GM12878 (cell line): ENCODE measurements around the gene KCNG1. TPM values are rescaled to one million over a fixed set of nuclear protein-coding genes. Genes with fewer than 3 reads are reported as not detected.

Experiments used
- BMI1 ChIP-seq: fragments of 450-650 bp; IDR thresholded peaks from 2 replicates; pipeline ENCODE4 v1.6.1; 2016; ENCODE audit warnings: mild to moderate bottlenecking, moderate library complexity, borderline replicate concordance
- DPF2 ChIP-seq: fragments of 450-650 bp; IDR thresholded peaks from 2 replicates; pipeline ENCODE4 v1.6.1; 2017; ENCODE audit warnings: mild to moderate bottlenecking
- GABPA ChIP-seq: IDR thresholded peaks from 2 replicates; pipeline ENCODE4 v1.6.1; 2014; ENCODE audit warnings: antibody characterized with exemption, low read depth, mild to moderate bottlenecking, inconsistent platforms
- HCFC1 ChIP-seq: fragments of 150-350 bp; IDR thresholded peaks from 2 replicates; pipeline ENCODE4 v1.6.1; 2014; ENCODE audit warnings: low read length
- HDAC6 ChIP-seq: fragments of 200-600 bp; sonication (generic); IDR thresholded peaks from one replicate; pipeline ENCODE4 v1.8.0; 2017; ENCODE audit warnings: antibody characterized with exemption; ENCODE audit not compliant: unreplicated experiment
- NBN ChIP-seq: fragments of 450-650 bp; IDR thresholded peaks from 2 replicates; pipeline ENCODE4 v1.6.1; 2016
- NR2C2 ChIP-seq: IDR thresholded peaks from 2 replicates; pipeline ENCODE4 v1.6.1; 2011; ENCODE audit warnings: borderline replicate concordance, low read depth; ENCODE audit not compliant: control insufficient read depth, insufficient read length
- RFX5 ChIP-seq: IDR thresholded peaks from 2 replicates; pipeline ENCODE4 v1.6.1; 2011; ENCODE audit warnings: low read depth, low read length, improper control_type of control experiment
- SPI1 ChIP-seq: IDR thresholded peaks from 2 replicates; pipeline ENCODE4 v1.6.1; 2011; ENCODE audit warnings: low read depth, mild to moderate bottlenecking, low read length, moderate library complexity, borderline replicate concordance; ENCODE audit not compliant: insufficient read depth
- SUPT20H ChIP-seq: IDR thresholded peaks from 2 replicates; pipeline ENCODE4 v1.6.1; 2011; ENCODE audit warnings: low read depth, mild to moderate bottlenecking, low read length, moderate library complexity, borderline replicate concordance; ENCODE audit not compliant: control insufficient read depth
- TBL1XR1 ChIP-seq: IDR thresholded peaks from 2 replicates; pipeline ENCODE4 v1.6.1; 2012; ENCODE audit warnings: low read depth, low read length, improper control_type of control experiment
- TCF7 ChIP-seq: IDR thresholded peaks from 2 replicates; pipeline ENCODE4 v1.6.1; 2014; ENCODE audit warnings: antibody characterized with exemption, borderline replicate concordance
- YY1 ChIP-seq: IDR thresholded peaks from 2 replicates; pipeline ENCODE4 v1.6.1; 2011; ENCODE audit warnings: low read depth, mild to moderate bottlenecking, low read length
- ZNF217 ChIP-seq: fragments of 450-650 bp; IDR thresholded peaks from 2 replicates; pipeline ENCODE4 v1.6.1; 2017; ENCODE audit warnings: antibody characterized with exemption, mild to moderate bottlenecking
- polyA plus RNA-seq, 11 experiments: library from polyadenylated mRNA; depleted of rRNA in 4 of 11; unstranded in 6 of 11; stranded (reverse) in 5 of 11; fragments of >200 nt; fragmentation: Nextera tagmentation in 4 of 11; fragmentation: Illumina TruSeq in 1 of 11; extraction: Ambion mirVana in 4 of 11; extraction: Trizol in 1 of 11; gene quantifications; 1 replicate in 1 of 11; 2 replicates in 10 of 11; pipeline versions ENCODE4 v1.2.1 to v1.2.3, GENCODE V29; 2011 to 2016; ENCODE audit warnings: inconsistent platforms in 2 of 11, missing spikeins in 2 of 11, low read depth in 1 of 11
- total RNA-seq, 4 experiments: library from RNA; depleted of rRNA in 3 of 4; stranded (reverse); fragments of >200 nt in 3 of 4; fragmentation: Illumina TruSeq in 1 of 4; extraction: Trizol in 1 of 4; gene quantifications; 2 replicates each; pipeline versions ENCODE4 v1.2.1 to v1.2.3, GENCODE V29; 2013 to 2021
- TF ChIP-seq, protein P1 (sequence below): fragments of 450-650 bp; IDR thresholded peaks from 2 replicates; pipeline ENCODE4 v1.6.1; 2014; ENCODE audit warnings: mild to moderate bottlenecking
- TF ChIP-seq, protein P2 (sequence below): IDR thresholded peaks from 2 replicates; pipeline ENCODE4 v1.6.1; 2011; ENCODE audit warnings: mild to moderate bottlenecking, low read depth, low read length, moderate library complexity; ENCODE audit not compliant: insufficient replicate concordance
- TF ChIP-seq, protein P3 (sequence below): IDR thresholded peaks from 2 replicates; pipeline ENCODE4 v1.6.1; 2012; ENCODE audit warnings: low read depth, low read length, improper control_type of control experiment
- TF ChIP-seq, protein P4 (sequence below): fragments of 450-650 bp; IDR thresholded peaks from 2 replicates; pipeline ENCODE4 v1.6.1; 2017; ENCODE audit warnings: mild to moderate bottlenecking, moderate library complexity
- TF ChIP-seq, protein P5 (sequence below): IDR thresholded peaks from 2 replicates; pipeline ENCODE4 v1.6.1; 2011; ENCODE audit warnings: low read depth, low read length, improper control_type of control experiment, borderline replicate concordance
- TF ChIP-seq, protein P6 (sequence below): IDR thresholded peaks from 2 replicates; pipeline ENCODE4 v1.6.1; 2012; ENCODE audit warnings: low read depth, low read length, improper control_type of control experiment

The KCNG1 gene
- total and polyA plus RNA-seq, 10 of the 15 experiments (the other 5 are each of a cell fraction or from before 2014, with no cell fraction given), result not detected

DNA sequence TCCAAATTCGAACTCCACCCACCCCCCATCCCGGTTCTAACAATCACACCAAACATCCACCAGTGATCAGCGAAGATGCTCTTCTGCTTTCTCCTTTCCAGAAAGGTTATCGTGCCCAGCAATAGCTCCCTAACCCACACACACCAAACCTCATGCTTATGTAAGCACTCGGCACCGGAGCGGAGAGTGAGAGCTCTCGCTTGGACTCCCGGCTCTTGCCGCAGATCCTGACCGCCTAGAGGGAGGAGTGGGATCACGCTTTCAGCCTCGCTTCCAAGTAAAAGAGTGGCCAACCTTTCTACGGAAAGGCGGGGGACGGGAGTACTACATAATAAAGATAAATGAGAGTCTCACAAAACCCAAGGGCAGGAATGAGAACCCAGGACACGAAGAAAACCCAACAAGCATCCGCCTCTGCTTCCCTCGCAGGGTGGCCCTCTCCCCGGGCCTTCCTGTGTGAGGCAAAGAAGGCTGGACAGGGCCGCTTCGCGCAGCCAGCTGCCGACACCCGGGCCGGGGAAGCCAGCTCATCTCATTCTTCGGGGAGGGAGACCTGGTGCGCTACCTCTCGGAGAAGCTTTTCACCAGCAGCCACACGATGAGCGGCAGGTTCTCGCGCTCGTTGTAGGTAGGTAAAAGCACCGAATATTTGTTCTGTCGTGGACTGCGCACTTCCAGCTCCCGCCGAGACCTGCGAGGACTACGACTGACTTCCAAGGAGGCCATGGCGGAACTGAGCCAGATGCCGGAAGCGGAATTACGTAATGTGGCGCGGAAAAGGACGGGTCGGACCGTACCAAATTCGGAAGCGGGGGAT, 64.9 kb downstream of the KCNG1 start, which contains the start of gene DPM1 (continued):
- TF ChIP-seq, protein P1, sequence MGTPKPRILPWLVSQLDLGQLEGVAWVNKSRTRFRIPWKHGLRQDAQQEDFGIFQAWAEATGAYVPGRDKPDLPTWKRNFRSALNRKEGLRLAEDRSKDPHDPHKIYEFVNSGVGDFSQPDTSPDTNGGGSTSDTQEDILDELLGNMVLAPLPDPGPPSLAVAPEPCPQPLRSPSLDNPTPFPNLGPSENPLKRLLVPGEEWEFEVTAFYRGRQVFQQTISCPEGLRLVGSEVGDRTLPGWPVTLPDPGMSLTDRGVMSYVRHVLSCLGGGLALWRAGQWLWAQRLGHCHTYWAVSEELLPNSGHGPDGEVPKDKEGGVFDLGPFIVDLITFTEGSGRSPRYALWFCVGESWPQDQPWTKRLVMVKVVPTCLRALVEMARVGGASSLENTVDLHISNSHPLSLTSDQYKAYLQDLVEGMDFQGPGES, result no peak
- TF ChIP-seq, protein P2, sequence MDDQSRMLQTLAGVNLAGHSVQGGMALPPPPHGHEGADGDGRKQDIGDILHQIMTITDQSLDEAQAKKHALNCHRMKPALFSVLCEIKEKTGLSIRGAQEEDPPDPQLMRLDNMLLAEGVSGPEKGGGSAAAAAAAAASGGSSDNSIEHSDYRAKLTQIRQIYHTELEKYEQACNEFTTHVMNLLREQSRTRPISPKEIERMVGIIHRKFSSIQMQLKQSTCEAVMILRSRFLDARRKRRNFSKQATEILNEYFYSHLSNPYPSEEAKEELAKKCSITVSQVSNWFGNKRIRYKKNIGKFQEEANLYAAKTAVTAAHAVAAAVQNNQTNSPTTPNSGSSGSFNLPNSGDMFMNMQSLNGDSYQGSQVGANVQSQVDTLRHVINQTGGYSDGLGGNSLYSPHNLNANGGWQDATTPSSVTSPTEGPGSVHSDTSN, result no peak
- TF ChIP-seq, protein P3, sequence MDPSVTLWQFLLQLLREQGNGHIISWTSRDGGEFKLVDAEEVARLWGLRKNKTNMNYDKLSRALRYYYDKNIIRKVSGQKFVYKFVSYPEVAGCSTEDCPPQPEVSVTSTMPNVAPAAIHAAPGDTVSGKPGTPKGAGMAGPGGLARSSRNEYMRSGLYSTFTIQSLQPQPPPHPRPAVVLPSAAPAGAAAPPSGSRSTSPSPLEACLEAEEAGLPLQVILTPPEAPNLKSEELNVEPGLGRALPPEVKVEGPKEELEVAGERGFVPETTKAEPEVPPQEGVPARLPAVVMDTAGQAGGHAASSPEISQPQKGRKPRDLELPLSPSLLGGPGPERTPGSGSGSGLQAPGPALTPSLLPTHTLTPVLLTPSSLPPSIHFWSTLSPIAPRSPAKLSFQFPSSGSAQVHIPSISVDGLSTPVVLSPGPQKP, result no peak
- TF ChIP-seq SUPT20H, result no peak
- TF ChIP-seq GABPA, result no peak
- no peak; the same call in 1 of the 2 replicates for TF ChIP-seq TBL1XR1
- TF ChIP-seq TCF7, result no peak
- TF ChIP-seq BMI1, result no peak
- TF ChIP-seq, protein P4, sequence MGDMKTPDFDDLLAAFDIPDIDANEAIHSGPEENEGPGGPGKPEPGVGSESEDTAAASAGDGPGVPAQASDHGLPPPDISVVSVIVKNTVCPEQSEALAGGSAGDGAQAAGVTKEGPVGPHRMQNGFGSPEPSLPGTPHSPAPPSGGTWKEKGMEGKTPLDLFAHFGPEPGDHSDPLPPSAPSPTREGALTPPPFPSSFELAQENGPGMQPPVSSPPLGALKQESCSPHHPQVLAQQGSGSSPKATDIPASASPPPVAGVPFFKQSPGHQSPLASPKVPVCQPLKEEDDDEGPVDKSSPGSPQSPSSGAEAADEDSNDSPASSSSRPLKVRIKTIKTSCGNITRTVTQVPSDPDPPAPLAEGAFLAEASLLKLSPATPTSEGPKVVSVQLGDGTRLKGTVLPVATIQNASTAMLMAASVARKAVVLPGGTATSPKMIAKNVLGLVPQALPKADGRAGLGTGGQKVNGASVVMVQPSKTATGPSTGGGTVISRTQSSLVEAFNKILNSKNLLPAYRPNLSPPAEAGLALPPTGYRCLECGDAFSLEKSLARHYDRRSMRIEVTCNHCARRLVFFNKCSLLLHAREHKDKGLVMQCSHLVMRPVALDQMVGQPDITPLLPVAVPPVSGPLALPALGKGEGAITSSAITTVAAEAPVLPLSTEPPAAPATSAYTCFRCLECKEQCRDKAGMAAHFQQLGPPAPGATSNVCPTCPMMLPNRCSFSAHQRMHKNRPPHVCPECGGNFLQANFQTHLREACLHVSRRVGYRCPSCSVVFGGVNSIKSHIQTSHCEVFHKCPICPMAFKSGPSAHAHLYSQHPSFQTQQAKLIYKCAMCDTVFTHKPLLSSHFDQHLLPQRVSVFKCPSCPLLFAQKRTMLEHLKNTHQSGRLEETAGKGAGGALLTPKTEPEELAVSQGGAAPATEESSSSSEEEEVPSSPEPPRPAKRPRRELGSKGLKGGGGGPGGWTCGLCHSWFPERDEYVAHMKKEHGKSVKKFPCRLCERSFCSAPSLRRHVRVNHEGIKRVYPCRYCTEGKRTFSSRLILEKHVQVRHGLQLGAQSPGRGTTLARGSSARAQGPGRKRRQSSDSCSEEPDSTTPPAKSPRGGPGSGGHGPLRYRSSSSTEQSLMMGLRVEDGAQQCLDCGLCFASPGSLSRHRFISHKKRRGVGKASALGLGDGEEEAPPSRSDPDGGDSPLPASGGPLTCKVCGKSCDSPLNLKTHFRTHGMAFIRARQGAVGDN, result peak; percentile 25; the same call in 1 of the 2 replicates
- TF ChIP-seq SPI1, result peak; percentile 34; the same call in 1 of the 2 replicates
- TF ChIP-seq NR2C2, result no peak
- TF ChIP-seq HDAC6, result no peak
- TF ChIP-seq RFX5, result 0 out of 2 replicates have a peak, but pooled peaks have one; percentile 5
- TF ChIP-seq NBN, result no peak
- TF ChIP-seq, protein P5, sequence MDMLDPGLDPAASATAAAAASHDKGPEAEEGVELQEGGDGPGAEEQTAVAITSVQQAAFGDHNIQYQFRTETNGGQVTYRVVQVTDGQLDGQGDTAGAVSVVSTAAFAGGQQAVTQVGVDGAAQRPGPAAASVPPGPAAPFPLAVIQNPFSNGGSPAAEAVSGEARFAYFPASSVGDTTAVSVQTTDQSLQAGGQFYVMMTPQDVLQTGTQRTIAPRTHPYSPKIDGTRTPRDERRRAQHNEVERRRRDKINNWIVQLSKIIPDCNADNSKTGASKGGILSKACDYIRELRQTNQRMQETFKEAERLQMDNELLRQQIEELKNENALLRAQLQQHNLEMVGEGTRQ, result no peak
- TF ChIP-seq YY1, result peak; percentile 94
- TF ChIP-seq, protein P6, sequence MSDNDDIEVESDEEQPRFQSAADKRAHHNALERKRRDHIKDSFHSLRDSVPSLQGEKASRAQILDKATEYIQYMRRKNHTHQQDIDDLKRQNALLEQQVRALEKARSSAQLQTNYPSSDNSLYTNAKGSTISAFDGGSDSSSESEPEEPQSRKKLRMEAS, result no peak; the same call in 1 of the 2 replicates
- peak; percentile 38; the same call in 1 of the 2 replicates for TF ChIP-seq HCFC1
- TF ChIP-seq DPF2, result 0 out of 2 replicates have a peak, but pooled peaks have one; percentile 13
- no peak for TF ChIP-seq ZNF217
